OCI-LY7 (cell line): ENCODE results near the gene KIFBP.

ENCODE experiments used
- CTCF ChIP-seq: fragments of 200-600 bp; sonication (generic); conservative IDR thresholded peaks from 2 replicates; pipeline ENCODE4 v1.5.1; 2014; ENCODE audit warnings: mild to moderate bottlenecking, antibody characterized with exemption, low read length, moderate library complexity, mixed read lengths
- EZH2phosphoT487 ChIP-seq: fragments of 200-600 bp; sonication (generic); IDR thresholded peaks from 2 replicates; pipeline ENCODE4 v1.6.1; 2018; ENCODE audit warnings: low read depth, borderline replicate concordance, mild to moderate bottlenecking, mixed run types, antibody characterized with exemption, low read length, moderate library complexity, mixed read lengths

- TF ChIP-seq CTCF (no peak), EZH2phosphoT487 (no peak)
Observed at GRCh38 chr10:69009360-69009759, 20.8 kb downstream of the KIFBP start.
